ENCODE data around the gene RASA1. TPM values are rescaled to one million over a fixed set of nuclear protein-coding genes. Genes with fewer than 3 reads are reported as not detected.

Gene RASA1
- total RNA-seq, 2 donors from 2014 or later, result 34.8 to 37.0 TPM

DNA sequence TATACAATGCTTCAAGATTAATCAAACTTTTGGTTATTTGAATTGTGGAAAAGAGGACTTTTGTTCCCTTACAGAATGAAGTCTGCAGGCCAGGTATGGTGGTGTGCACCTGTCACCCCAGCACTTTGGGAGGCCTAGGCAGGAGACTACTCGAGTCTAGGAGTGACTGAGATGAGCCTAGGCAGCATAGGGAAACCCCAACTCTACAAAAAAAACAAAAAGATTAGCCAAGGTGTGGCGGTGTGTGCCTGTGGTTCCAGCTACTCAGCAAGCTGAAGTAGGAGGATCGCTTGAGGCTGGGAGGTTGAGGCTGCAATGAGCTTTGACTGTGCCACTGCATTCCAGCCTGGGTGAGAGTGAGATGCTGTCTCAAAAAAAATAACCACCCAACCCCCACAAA, 135.7 kb downstream of the RASA1 start:
- Histone ChIP-seq H3K27me3 (replicated peaks; ENCODE audit: insufficient read depth) (no peaks in the 10 kb centered on the region), H3K4me1 (ENCODE audit: control insufficient read depth in 1 of 2, low read depth in 2 of 2) (peaks cover 3 to 7% of the 10 kb centered on the region in 2 donors), H3K36me3 (peaks cover 38% of the 10 kb centered on the region), H3K9me3 (no peaks in the 10 kb centered on the region), H3K4me3 (no peak overlapping the region), H3K27ac (no peak overlapping the region)
- TF ChIP-seq, protein P1, sequence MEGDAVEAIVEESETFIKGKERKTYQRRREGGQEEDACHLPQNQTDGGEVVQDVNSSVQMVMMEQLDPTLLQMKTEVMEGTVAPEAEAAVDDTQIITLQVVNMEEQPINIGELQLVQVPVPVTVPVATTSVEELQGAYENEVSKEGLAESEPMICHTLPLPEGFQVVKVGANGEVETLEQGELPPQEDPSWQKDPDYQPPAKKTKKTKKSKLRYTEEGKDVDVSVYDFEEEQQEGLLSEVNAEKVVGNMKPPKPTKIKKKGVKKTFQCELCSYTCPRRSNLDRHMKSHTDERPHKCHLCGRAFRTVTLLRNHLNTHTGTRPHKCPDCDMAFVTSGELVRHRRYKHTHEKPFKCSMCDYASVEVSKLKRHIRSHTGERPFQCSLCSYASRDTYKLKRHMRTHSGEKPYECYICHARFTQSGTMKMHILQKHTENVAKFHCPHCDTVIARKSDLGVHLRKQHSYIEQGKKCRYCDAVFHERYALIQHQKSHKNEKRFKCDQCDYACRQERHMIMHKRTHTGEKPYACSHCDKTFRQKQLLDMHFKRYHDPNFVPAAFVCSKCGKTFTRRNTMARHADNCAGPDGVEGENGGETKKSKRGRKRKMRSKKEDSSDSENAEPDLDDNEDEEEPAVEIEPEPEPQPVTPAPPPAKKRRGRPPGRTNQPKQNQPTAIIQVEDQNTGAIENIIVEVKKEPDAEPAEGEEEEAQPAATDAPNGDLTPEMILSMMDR (IDR thresholded peaks at IDR 0.05), result no peak
- no peak for DNase-seq (ENCODE audit: low spot score)
- ATAC-seq (ENCODE audit: insufficient number of reproducible peaks, low FRiP score, low read depth), result no peak

DNA sequence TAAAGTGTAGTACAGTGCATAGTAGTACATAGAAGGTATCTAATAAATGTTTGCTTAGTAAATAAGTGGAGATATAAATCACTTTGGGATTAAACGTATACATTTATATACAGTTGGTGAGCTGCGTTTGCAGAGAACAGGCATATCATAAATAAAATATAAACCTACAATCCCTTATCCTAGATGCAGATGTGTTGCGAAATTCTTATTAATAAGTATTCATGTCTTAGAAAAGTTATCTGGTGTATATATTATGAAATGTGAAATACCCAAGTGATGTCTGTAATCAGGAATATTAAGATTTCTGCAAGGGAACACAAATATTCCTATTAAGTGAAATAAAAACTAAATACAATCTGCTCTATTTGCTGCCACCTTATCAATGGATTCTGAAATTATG, 136.2 kb downstream of the RASA1 start:
- TF ChIP-seq, protein P1 (IDR thresholded peaks at IDR 0.05), result no peak
- ATAC-seq (ENCODE audit: insufficient number of reproducible peaks, low FRiP score, low read depth) (no peak), DNase-seq (ENCODE audit: low spot score) (no peak)
- H3K27me3 ChIP-seq (replicated peaks; ENCODE audit: insufficient read depth), result no peaks in the 10 kb centered on the region
- H3K36me3 ChIP-seq, result peaks cover 34% of the 10 kb centered on the region
- H3K27ac ChIP-seq, result no peak overlapping the region
- H3K4me1 ChIP-seq (ENCODE audit: control insufficient read depth in 1 of 2, low read depth in 2 of 2), result peaks cover 3 to 6% of the 10 kb centered on the region in 2 donors
- no peaks in the 10 kb centered on the region for H3K9me3 ChIP-seq
- H3K4me3 ChIP-seq, result no peak overlapping the region

DNA sequence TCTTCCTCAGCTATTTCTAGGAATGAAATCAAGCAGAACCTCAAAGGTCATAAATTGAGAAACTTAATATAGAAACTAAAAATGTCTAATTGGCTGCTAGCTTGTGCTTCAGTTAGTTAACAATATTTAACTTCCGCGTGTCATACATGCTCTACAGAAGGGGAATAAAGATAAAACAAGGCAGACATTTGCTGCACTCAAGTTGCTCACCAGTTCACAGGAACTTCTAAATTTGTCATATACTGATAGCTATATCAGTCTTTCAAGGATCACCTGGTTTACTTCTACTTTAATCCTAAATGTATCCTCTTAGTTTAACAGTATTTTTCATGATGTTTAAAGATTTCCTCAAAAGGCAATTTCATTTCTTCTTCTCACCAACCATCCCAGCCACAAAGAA, 136.7 kb downstream of the RASA1 start:
- no peak overlapping the region for H3K27ac ChIP-seq
- no peaks in the 10 kb centered on the region for H3K9me3 ChIP-seq
- H3K36me3 ChIP-seq, result peaks cover 34% of the 10 kb centered on the region
- H3K27me3 ChIP-seq (replicated peaks; ENCODE audit: insufficient read depth), result no peaks in the 10 kb centered on the region
- H3K4me3 ChIP-seq, result no peak overlapping the region
- TF ChIP-seq, protein P1 (IDR thresholded peaks at IDR 0.05), result no peak
- ATAC-seq (ENCODE audit: insufficient number of reproducible peaks, low FRiP score, low read depth), result no peak
- H3K4me1 ChIP-seq (ENCODE audit: control insufficient read depth in 1 of 2, low read depth in 2 of 2), result peaks cover under 1 to 2% of the 10 kb centered on the region in 2 donors
- DNase-seq (ENCODE audit: low spot score), result no peak

DNA sequence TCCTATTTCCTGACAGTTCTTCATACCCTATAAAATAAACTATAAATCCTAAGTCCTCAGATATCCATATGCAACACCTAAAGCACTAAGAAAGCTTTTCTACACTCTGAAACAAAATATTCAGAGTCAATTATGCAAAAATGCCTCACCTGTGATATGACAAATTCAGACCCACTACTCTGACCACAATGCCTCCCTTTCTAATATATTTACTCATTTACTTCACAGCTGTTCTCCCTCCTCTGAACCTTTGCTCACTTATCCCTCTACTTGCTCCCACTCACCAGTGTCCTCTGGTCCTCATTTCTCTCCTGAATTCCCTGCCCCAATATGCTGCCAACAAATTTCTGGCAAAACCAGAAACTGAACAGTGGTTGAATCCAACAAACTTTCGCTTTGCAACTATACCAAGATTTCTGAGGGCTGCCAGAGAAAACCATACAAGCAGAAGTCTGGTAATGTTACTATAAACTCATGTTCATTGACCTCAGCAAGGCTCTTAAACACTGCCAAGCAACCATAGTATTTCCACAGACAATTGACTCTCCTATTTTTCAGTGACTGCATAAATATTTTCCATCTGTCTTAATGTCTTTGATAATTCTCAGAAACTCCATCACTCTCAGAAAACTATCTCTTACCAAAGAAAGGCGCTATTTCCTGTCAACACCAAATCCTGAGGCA, 137.9 kb downstream of the RASA1 start:
- no peak overlapping the region for H3K4me3 ChIP-seq
- ATAC-seq (ENCODE audit: insufficient number of reproducible peaks, low FRiP score, low read depth) (no peak), DNase-seq (ENCODE audit: low spot score) (no peak)
- no peak overlapping the region for H3K27ac ChIP-seq
- TF ChIP-seq, protein P1 (IDR thresholded peaks at IDR 0.05), result no peak
- H3K4me1 ChIP-seq (ENCODE audit: control insufficient read depth in 1 of 2, low read depth in 2 of 2), result peaks cover 2 to 8% of the 10 kb centered on the region in 2 donors
- H3K27me3 ChIP-seq (replicated peaks; ENCODE audit: insufficient read depth), result no peaks in the 10 kb centered on the region
- H3K36me3 ChIP-seq, result peaks cover 34% of the 10 kb centered on the region
- H3K9me3 ChIP-seq, result no peaks in the 10 kb centered on the region

DNA sequence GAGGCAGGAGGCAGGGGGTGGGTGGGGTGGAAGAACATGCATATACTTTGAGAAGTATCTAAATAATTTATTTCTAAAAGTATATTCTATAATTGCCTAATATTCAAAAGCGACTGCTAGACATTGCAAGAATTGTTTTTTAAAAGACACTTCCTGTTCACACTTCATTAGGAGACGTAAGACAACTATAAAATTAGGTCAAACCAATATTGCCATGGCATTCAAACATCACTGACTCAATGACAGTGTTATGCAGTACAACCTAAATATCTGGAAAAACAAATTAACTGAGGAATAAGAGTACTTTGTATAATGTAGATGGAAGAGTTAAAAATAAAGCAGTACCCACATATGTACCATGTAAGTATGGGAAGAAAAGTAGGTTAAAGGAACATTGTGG, 140.5 kb downstream of the RASA1 start:
- Histone ChIP-seq H3K27ac (no peak overlapping the region), H3K9me3 (no peaks in the 10 kb centered on the region), H3K36me3 (peaks cover 20% of the 10 kb centered on the region), H3K4me3 (no peak overlapping the region), H3K4me1 (ENCODE audit: control insufficient read depth in 1 of 2, low read depth in 2 of 2) (peaks cover 8 to 13% of the 10 kb centered on the region in 2 donors), H3K27me3 (replicated peaks; ENCODE audit: insufficient read depth) (no peaks in the 10 kb centered on the region)
- ATAC-seq (ENCODE audit: insufficient number of reproducible peaks, low FRiP score, low read depth) (no peak), DNase-seq (ENCODE audit: low spot score) (no peak)
- TF ChIP-seq, protein P1 (IDR thresholded peaks at IDR 0.05), result no peak
